ENCODE measurements around the gene SCN9A. TPM values are rescaled to one million over a fixed set of nuclear protein-coding genes. Genes with fewer than 3 reads are reported as not detected.
A peak's percentile ranks its signal among the peaks of the same experiment; 100 is the strongest.

The SCN9A gene
- total and polyA plus RNA-seq, 8 donors: 11.8 to 18.4 (median 13.0) TPM

- H3K27me3 ChIP-seq: no peaks in the 10 kb centered on the region
- no peak overlapping the region for H3K27ac ChIP-seq
- intact Hi-C loops (cut with DNase I): no loop called here
- TF ChIP-seq CTCF (IDR thresholded peaks at IDR 0.05): no peak
- H3K9me3 ChIP-seq: no peaks in the 10 kb centered on the region
- H3K4me1 ChIP-seq: no peaks in the 10 kb centered on the region
- no peak for ATAC-seq
- no peaks in the 10 kb centered on the region for H3K36me3 ChIP-seq
- H3K4me3 ChIP-seq: no peak overlapping the region
- no peak for DNase-seq
Observed at GRCh38 chr2:166155589-166155988, 220.2 kb downstream of the SCN9A start.

- intact Hi-C loops (cut with DNase I): no loop called here
- Histone ChIP-seq H3K27me3 (no peaks in the 10 kb centered on the region), H3K9me3 (no peaks in the 10 kb centered on the region), H3K27ac (no peak overlapping the region), H3K4me3 (no peak overlapping the region), H3K36me3 (no peaks in the 10 kb centered on the region), H3K4me1 (no peaks in the 10 kb centered on the region)
- ATAC-seq (no peak), DNase-seq (no peak)
- TF ChIP-seq CTCF (IDR thresholded peaks at IDR 0.05): no peak
Observed at GRCh38 chr2:166154685-166155338, 220.9 kb downstream of the SCN9A start.

DNA sequence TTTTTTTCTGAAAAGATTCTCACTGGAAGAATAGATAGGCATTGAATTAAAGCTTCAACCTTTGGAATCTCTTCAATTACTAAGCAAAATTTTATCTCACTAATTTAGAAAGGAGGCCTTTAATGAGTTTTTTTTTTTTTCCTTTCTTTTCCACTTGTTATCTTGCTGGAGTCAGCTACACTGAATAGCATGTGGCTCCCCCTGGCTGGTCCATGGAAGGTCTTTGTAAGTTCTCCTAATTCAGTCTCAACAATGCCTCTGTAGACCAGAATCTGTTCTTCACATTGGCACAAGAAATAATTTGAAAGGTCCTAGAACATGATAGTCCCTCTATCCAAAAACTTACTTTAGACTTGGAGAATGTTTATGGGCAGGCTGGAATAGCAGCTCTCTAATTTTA, 223.7 kb downstream of the SCN9A start:
- Histone ChIP-seq H3K4me3 (no peak overlapping the region), H3K27me3 (no peaks in the 10 kb centered on the region), H3K9me3 (no peaks in the 10 kb centered on the region), H3K36me3 (no peaks in the 10 kb centered on the region), H3K27ac (no peak overlapping the region), H3K4me1 (no peaks in the 10 kb centered on the region)
- intact Hi-C loops (cut with DNase I): no loop called here
- no peak for DNase-seq
- no peak for ATAC-seq
- no peak for TF ChIP-seq CTCF (IDR thresholded peaks at IDR 0.05)

- no peak for DNase-seq
- intact Hi-C loops (cut with DNase I): no loop called here
- H3K4me3 ChIP-seq: no peak overlapping the region
- no peaks in the 10 kb centered on the region for H3K36me3 ChIP-seq
- H3K4me1 ChIP-seq: no peaks in the 10 kb centered on the region
- no peaks in the 10 kb centered on the region for H3K27me3 ChIP-seq
- no peak for TF ChIP-seq CTCF (IDR thresholded peaks at IDR 0.05)
- peak; percentile 33 for ATAC-seq
- H3K9me3 ChIP-seq: no peaks in the 10 kb centered on the region
- no peak overlapping the region for H3K27ac ChIP-seq
Observed at GRCh38 chr2:166148500-166149400, 227.0 kb downstream of the SCN9A start.

- Histone ChIP-seq H3K4me3 (no peak overlapping the region), H3K4me1 (no peaks in the 10 kb centered on the region), H3K27me3 (no peaks in the 10 kb centered on the region), H3K36me3 (no peaks in the 10 kb centered on the region), H3K27ac (no peak overlapping the region), H3K9me3 (no peaks in the 10 kb centered on the region)
- ATAC-seq: no peak
- TF ChIP-seq CTCF (IDR thresholded peaks at IDR 0.05): no peak
- no peak for DNase-seq
- intact Hi-C loops (cut with DNase I): no loop called here
Observed at GRCh38 chr2:166147883-166148282, 227.9 kb downstream of the SCN9A start.
